ENCODE data around the gene IGDCC3.

DNA sequence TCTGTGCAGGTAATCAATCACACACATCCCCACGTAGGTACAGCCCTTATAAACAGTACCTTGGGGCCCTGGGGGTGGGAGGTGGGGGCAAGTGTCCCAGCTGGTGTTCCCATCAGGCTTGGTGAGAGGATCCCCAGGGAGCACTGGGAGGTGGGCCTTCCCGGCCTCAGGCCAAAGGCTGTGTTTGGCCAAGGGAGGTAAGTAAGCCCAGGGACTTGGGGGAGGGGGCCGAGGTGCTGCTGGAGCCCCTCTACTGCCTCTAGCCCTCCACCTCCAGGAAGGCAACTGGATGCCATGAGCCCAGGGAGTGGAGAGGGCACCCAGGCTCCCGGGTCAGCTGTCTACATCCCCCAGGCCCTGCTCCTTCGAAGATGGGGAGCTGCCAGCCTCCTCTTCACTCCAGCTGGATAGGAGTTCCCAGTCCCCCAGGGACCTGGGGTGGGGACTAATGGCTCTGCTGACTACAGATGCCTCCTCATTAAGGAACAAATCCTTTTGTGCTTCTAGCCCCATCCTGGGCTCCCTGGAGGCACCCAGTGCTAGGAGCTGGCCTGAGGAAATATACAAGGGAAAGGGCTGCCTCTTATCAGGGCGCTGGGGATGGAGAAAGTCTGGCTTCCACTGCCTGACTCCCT, 40.2 kb downstream of the IGDCC3 start:
- TF ChIP-seq, protein P1, sequence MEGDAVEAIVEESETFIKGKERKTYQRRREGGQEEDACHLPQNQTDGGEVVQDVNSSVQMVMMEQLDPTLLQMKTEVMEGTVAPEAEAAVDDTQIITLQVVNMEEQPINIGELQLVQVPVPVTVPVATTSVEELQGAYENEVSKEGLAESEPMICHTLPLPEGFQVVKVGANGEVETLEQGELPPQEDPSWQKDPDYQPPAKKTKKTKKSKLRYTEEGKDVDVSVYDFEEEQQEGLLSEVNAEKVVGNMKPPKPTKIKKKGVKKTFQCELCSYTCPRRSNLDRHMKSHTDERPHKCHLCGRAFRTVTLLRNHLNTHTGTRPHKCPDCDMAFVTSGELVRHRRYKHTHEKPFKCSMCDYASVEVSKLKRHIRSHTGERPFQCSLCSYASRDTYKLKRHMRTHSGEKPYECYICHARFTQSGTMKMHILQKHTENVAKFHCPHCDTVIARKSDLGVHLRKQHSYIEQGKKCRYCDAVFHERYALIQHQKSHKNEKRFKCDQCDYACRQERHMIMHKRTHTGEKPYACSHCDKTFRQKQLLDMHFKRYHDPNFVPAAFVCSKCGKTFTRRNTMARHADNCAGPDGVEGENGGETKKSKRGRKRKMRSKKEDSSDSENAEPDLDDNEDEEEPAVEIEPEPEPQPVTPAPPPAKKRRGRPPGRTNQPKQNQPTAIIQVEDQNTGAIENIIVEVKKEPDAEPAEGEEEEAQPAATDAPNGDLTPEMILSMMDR (IDR thresholded peaks at IDR 0.05; ENCODE audit: insufficient read depth, low read length, poor library complexity, severe bottlenecking), result no peak
- TF ChIP-seq EZH2phosphoT487 (conservative IDR thresholded peaks at IDR 0.05; ENCODE audit: low read length), result no peak
